ENCODE data around the gene LARP6.
A peak's percentile ranks its signal among the peaks of the same experiment; 100 is the strongest.
"Not testable (repeated sequence)": the region's sequence is repeated elsewhere in the genome, so short reads cannot be mapped to it uniquely, and the experiment has no call there.

Gene LARP6

DNA sequence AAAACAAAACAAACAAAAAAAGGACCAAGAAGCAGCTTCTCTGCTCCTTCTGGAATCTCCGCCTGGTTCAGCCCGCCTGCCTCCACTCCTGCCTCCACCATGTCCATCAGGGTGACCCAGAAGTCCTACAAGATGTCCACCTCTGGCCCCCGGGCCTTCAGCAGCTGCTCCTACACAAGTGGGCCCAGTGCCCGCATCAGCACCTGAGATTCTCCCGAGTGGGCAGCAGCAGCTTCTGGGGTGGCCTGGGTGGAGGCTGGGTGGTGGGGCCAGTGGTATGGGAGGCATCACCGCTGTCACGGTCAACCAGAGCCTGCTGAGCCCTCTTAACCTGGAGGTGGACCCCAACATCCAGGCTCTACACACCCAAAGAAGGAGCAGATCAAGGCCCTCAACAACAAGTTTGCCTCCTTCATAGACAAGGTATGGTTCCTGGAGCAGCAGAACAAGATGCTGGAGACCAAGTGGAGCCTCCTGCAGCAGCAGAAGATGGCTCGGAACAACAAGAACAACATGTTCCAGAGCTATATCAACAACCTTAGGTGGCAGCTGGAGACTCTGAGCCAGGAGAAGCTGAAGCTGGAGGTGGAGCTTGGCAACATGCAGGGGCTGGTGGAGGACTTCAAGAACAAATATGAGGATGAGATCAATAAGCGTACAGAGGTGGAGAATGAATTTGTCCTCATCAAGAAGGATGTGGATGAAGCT is 4.8 kb upstream of the LARP6 start:
- not testable (repeated sequence) for DNase-seq (ENCODE audit: low spot score)

- no peak for DNase-seq (ENCODE audit: low spot score)
Measured at GRCh38 chr15:70857562-70858285, 3.8 kb upstream of the LARP6 start.

DNA sequence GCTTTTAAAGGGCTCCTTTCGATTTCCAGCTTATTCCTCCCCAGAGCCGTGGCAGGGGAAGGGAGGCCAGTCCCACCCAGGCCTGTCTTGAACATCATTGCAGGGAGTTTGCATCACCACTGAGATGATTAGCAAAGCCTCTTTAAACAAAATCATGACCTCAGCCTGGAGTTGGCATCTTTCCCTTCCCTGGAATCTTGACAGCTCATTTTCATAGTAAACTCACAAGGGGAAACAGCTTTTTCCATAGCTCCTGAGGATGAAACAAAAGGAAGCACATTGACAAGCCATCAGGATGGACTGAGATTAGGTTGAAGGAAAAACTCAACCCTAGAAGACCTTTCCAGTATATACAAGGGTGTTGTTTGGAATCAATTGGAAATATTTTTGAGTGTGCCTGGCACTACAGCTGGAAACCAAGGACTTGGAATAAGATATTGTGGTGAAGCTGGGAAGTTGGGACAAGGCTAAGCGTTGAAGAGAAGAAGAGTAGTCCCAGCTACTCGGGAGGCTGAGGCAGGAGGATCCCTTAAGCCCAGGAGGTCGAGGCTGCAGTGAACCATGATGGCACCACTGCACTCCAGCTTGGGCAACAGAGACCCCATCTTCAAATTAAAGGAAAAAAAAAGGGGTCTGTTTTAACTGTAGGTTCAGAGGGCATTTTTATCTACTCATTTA is 3.1 kb upstream of the LARP6 start:
- DNase-seq (ENCODE audit: low spot score): peak; percentile 93

GRCh38 chr15:70856177-70856883 is 2.4 kb upstream of the LARP6 start:
- DNase-seq (ENCODE audit: low spot score): peak; percentile 26

DNA sequence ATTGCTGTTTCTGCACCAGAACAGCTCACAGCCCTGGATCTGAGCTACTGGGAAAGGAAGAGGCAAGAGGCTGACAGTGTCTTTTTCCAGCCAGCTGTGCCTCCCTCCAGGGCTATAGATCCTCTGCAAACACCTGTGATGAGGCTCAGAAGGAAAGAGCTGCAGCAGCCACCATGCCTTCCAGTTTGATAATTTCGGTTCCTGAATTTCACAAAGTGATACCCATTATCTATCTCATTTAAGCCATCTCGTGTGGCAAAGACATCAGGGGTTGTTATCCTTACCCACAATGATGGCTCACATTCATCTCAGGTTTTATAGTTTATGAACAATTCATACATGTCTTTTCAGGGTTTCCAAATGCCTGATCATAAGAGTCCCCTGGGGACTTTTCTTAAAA is 1.8 kb upstream of the LARP6 start:
- DNase-seq (ENCODE audit: low spot score): no peak

- DNase-seq (ENCODE audit: low spot score): peak; percentile 28
Measured at GRCh38 chr15:70854666-70854976, 664 bp upstream of the LARP6 start.

DNA sequence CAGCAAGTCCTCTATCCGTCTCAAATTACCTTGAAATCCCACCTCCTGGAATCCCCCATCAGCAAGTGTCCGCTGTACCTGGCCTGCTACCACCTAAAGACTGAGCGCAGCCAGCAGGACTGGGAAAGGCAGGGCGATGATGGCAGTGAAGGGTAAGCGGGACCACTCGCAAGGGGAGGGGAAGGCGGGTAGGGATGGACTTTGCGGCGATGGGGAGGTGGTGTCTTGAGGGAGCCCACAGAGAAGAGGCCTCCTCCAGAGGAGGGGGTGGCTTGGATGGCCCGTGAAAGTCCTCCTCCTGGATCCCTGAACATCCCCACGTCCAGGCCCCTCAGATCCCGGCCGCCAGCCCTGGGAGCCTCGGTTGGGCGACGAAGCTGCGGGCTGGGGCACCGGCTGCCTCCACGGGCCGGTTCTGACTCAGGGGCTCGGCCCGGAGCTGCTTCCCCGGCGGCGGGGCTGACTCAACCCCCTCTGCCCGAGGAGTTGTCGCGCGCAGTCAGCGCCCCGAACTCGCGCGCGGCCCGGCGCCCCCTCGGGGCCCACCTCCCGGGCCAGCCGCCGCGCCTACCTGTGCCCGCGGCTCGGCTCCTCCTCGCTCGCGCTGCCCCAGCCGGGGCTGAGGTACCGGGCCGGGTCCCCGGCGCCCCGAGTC is 512 bp downstream of the LARP6 start:
- DNase-seq (ENCODE audit: low spot score): peak; percentile 53

GRCh38 chr15:70852501-70853317 is 1.2 kb downstream of the LARP6 start:
- DNase-seq (ENCODE audit: low spot score): peak; percentile 76

- DNase-seq (ENCODE audit: low spot score): no peak
Measured at GRCh38 chr15:70851889-70852288, 2.1 kb downstream of the LARP6 start.

DNA sequence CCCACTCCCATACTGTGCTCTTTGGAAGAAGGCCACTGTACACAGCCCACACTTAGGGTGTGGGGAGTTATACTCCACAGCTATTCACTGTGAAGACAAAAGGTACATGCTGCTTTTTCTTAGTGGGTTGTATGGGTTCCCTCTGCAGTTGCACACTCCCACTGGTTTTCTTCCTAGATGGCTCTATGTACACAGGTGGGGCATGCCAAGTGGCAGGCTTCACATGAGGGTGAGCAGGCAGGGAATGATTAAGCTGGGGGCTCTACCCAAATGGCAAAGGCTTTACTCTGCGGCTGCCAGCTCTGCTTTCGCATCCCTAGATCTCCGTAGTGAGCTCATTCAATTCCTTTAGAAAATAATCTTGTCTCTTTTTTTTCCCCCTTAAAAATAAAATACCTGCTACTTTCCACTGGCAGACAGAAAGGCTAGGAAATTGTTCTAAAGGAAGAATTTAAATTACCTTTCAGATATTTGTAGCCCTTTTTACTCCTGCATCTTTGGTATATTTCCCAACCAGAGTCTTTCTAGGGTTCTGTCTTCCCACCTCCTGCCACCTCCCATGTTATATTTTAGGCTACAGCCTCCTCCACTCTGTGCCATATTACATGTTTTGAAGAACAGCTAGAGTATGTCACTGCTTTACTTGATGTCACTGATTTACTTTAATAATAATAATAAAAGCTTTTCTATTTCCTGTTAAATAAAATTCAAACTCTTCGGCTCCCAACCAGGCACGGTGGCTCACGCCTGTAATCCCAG is 8.2 kb downstream of the LARP6 start:
- DNase-seq (ENCODE audit: low spot score): no peak

DNA sequence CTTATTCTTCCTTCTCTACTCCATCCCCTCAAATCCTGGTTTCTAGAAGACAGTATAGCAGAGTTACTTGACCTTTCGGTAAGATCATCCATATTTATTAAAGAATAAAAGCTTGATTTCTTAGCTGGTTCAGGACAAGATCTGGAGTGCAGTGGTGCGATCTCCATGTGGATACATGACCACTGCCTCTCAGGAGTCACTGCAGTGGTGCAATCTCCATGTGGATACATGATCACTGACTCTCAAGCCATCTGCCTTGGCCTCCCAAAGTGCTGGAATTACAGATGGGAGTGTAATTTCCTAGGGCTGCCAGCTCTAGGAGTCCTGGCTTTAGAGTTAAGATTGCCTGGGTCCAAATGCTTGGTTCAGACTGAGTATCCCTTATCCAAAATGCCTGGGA is 16.5 kb downstream of the LARP6 start:
- no peak for DNase-seq (ENCODE audit: low spot score)

DNA sequence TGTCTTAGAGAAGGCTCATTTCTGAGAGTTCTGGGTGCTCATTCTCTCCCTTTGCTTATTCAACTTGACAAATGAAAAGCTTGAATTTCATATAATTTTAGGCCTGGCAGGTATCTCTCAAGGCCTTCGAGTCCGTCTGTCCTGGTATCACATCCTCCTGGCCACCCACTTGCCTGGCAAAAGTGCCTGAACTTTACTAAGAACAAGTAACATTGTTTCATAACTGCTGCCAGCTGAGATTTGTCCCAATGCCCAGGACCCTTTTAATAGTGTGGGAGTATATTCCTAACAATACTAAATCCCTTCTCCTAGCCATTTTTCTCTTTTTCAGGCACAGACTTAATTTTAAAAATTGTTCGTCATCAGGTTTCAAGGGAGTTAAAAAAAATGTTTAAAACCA is 18.1 kb downstream of the LARP6 start:
- no peak for DNase-seq (ENCODE audit: low spot score)

GRCh38 chr15:70835415-70835814 is 18.5 kb downstream of the LARP6 start:
- DNase-seq (ENCODE audit: low spot score): no peak

GRCh38 chr15:70834999-70835398 is 19.0 kb downstream of the LARP6 start:
- no peak for DNase-seq (ENCODE audit: low spot score)

DNA sequence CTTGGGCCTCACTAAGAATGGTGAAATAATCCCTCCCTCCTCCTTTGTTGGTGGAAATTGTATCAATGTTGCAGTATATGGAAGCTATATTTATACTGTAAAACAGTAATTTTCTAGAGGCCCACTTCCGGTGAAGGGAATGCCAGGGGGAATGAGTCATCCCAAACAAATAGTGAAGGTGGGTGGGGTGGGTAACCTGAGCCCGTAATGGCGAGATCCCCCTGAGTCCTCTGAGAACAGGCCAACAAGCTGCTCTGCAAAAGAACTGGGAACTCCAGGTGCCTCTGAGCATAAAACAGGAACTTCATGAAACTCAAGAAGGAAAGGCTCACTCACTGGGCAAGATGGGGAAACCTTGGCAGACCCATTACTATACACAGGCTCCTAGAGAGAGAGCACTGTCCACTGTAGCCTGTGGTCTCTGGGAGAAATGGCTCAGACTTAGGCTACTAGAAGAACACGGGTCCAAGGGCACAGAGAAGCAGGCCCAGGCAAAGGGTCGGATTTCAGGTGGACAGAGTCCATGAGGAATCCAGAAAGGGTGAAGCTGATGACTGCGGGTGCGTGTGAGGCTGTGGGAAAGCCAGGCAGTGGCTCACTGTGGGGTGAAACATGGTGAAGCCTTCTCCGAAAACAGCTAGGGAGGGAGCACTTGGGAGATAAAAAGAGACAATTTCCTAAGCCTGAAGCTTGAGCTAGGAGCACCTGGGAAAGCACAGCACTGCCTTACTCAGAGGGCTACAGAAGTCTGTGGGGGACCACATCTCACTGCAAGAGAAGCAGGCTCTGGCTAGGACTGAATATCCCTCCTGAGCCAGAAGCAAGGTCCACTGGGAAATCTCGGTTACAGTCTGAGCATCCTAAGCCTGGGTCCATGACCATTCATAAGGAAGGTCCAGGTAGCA is 19.8 kb downstream of the LARP6 start:
- DNase-seq (ENCODE audit: low spot score): peak; percentile 52

- DNase-seq (ENCODE audit: low spot score): no peak
Measured at GRCh38 chr15:70833422-70833821, 20.5 kb downstream of the LARP6 start.

- DNase-seq (ENCODE audit: low spot score): no peak
Measured at GRCh38 chr15:70832176-70832575, 21.8 kb downstream of the LARP6 start.

DNA sequence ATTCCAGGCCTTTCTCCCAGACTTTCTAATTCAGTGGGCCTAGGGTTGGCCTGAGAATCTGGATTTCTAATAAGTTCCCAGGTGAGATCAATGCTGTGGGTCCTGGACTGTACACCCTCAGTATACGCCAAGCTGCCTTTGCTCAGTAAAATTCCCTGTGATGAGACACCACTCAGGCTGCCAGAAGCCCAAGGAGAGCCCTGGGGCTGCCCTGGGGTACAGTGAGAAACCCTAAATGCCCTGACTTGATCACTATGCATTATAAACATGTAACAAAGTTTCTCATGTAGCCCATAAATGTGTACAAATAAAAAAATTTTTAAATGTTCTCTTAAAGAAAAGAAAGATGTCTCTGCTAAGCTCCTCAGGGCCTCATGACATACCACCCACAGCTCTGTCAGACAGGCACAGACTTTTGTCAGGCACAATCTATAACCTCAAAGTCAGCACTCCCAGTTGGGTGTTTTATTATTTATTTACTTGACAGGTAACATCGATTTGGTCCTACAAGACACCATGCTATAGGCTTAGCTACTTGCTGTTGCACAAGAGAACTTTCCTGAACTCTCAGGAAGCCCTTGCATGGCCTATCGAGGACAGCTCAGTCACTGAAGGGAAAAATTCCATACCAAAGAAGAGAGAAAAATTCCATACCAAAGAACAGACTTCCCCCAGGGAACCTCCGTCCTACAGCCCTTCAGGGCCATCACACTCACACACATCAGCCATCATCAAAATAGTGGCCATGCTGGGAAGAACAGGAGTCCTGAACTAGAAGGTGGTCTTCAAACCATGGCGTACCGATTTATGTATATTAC is 22.7 kb downstream of the LARP6 start:
- DNase-seq (ENCODE audit: low spot score): no peak

GRCh38 chr15:70830615-70831014 is 23.3 kb downstream of the LARP6 start:
- DNase-seq (ENCODE audit: low spot score): no peak

All from AG08395 (cell line).